GM21447 (cell line): Measurements from ENCODE around the gene FBXO42.

Experiments
- ATAC-seq: cut with Tn5 transposase; IDR thresholded peaks from one replicate; pipeline ENCODE4 v1.9.1; 2021; ENCODE audit not compliant: unreplicated experiment

FBXO42 gene

GRCh38 chr1:16244650-16245285 lies 107.5 kb downstream of the FBXO42 start:
- no peak for ATAC-seq

DNA sequence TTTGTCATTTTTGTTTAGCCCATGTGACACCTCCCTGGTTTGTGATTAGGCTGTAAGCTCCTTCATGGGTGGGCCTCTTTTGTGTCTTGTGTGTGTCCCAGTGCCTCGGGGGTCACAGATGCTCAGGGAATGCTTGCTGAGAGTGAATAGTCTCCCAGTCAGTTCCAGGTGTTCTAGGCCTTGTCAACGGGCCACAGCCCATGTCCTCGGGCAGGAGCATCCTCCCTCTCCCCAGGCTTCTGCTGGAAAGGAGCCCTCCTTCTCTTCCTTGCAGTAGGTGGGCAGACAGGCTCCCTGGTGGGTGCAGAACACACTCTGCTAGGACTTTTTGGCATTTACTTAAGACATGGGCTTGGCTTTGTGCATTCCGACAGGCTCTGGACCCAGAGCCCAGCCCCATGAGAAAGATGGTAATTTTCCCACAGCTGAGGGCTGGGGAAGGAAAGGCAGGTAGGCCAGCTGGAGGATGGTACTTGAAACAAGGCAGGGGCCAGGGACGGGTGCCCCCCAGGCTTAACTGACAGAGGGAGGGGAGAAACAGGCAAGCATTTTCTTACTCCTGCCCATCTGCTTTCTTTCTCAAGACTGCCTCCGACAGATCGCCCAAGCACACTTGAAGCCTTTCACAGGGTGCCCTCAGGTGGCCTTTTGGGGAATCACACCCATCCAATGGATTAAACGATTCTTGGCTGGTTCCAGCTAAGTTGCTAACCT lies 108.2 kb downstream of the FBXO42 start:
- ATAC-seq = no peak

- no peak for ATAC-seq
Measured at GRCh38 chr1:16243215-16243610, 109.1 kb downstream of the FBXO42 start.

GRCh38 chr1:16242556-16243214 lies 109.6 kb downstream of the FBXO42 start:
- ATAC-seq = no peak

DNA sequence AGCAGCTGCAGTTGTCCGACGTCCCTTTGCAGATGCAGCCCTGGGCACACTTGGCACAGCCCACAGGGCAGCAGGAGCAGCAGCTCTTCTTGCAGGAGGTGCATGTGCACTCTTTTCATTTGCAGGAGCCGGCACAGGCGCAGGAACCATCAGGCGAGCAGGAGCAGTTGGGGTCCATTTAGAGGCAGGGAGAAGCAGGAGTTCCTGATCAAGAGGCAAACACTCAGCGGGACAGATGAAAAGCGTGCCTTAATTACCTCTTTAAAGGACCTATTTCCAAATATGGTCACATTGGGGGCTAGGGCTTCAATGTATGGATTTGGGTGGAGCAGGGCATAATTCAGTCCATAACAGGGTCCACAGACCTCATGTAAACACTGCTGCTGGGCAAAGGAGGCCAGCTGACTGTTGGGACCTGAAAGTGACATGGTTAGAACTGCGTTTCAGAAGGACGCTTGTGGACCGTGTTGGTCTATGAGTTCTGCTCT lies 111.0 kb downstream of the FBXO42 start:
- no peak for ATAC-seq

- no peak for ATAC-seq
Measured at GRCh38 chr1:16239972-16240491, 112.2 kb downstream of the FBXO42 start.

GRCh38 chr1:16237343-16237830 lies 114.9 kb downstream of the FBXO42 start:
- no peak for ATAC-seq

DNA sequence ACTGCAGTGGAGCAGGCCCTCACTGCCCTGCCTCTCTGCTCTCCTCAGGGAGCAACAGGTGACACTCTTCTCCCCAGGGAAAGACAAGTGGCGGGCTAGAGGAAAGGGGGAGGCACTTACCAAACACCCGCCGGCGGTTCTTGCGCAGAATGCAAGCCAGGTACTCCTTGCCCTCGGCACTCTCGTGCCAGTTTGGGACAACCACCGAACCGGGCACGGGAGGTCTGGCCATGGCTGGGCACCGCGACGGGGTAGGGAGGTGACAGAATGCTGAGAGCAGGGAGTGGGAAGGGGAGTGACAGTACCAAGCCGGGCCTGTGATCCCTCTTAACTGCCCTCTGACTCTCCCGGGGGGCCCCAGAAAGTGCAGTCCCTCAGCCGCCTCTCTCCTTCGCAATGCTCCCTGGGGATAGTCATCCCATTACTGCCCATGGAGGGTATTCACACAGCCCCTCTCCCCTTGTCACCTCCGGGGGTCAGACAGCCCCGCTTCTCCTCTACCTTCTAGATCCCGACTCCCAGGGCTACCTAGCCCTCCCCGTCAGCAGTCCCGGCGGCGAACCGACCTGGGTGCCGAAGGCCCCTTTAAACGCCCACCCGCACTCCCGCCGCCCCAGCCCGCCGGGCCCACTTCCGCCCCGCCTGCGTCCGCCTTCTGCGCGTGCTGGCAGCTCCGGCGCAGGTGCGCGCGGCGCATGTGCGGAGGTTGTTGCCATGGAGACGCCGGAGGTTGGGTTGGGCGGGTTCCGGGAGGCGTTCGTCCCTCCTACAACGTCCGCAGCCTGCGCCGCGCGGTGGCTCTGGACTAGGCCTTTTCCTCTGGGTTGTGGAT lies 115.6 kb downstream of the FBXO42 start, which contains the start of gene CPLANE2:
CPLANE2 (minus strand) TSS at position 673 of the 832 bp plus-strand sequence; CDS start at position 232, 441 bp downstream.
- ATAC-seq = peak; percentile 84

GRCh38 chr1:16235944-16236510 lies 116.3 kb downstream of the FBXO42 start:
- ATAC-seq = peak; percentile 47

- ATAC-seq = no peak
Measured at GRCh38 chr1:16235347-16235746, 116.9 kb downstream of the FBXO42 start.

- no peak for ATAC-seq
Measured at GRCh38 chr1:16233431-16233830, 118.8 kb downstream of the FBXO42 start.

DNA sequence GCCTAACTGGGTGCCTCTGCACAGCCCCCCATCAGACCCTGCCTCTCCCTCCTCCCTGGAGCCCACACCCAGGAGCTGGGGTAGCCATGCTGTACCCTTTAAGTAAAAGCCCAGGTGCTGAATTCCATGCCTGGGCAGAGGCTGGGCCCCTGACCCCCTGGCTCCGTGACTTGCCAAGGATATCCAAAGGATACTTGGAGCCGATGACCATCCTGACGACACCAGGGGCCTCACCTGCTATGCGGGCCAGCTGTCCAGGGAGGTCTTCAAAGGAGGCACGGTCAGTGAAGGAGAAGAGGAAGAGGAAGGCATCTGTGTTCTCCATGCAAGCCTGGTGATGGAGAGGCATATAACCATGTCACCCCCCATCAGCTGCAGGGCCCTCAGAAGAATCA lies 120.0 kb downstream of the FBXO42 start:
- no peak for ATAC-seq

- ATAC-seq = no peak
Measured at GRCh38 chr1:16231331-16232315, 120.7 kb downstream of the FBXO42 start.

DNA sequence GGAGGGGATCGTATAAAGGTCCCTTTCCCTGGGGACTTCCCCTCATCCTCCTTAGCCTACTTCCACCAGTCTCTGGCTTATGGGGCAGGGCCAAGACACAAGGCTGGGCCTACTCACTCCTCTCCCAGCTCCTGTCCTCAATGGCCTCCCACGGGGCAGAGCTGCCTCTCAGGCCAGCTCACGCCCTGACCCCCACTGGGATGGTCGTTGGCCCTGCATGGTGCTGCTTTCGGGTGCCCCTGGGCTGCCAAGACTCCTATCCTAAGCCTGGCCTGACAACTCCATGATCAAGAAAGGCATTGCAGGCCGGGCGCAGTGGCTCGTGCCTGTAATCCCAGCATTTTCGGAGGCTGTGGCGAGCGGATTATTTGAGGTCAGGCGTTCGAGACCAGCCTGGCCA lies 121.5 kb downstream of the FBXO42 start:
- ATAC-seq = no peak

GRCh38 chr1:16229976-16230740 lies 122.1 kb downstream of the FBXO42 start:
- no peak for ATAC-seq

DNA sequence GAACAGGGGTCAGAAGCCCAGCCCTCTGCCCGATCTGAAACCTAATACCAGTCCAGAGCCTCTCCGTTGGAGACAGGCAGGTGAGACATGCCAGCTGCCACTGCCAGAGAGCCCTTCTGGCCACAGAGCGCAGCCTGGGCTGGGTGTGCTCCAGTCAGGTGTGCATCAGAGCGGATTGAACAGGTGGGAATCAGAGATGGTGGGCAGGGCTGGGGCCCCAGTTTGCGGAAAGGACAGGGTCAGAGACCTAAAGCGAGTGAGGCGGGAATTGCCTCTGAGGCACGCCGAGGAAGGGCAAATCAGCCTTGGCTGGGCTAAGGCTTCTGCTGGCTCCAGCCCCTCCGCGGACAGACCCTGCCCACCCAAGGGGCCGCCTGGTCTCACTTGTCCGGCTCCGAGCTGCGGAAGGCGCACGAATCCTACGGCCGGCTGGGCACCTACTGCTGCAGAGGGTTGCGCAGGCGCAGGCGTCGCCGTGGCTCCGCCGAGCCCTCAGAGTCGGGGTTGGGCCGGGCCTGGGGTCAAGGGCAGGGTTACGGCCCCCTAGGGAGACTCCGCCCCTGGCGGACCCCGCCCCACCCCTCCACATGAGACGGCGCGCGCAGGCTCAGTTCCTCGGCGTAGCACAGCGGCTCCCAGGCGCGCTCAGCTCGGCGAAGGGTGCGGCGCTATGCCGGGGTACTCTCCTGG lies 125.6 kb downstream of the FBXO42 start:
- ATAC-seq = no peak

DNA sequence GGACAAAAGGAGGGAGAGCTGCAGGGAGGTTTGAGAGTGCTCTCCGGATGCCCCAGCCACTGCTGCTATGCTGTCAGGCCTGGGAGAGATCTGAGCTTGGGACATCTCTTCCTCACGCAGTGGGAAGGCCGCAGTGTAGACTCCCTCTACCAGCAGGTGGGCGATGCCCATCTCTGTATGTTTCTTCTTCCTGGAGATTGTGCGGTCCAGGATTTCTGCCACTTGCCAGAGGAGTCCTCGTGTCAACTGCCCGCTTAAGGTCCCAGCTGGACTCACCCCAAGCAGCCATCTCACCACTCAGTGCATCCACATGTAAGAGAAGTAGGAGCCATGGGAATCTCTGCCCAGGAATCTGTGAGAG lies 126.2 kb downstream of the FBXO42 start:
- no peak for ATAC-seq

- ATAC-seq = no peak
Measured at GRCh38 chr1:16224472-16224871, 127.8 kb downstream of the FBXO42 start.
